ENCODE measurements around the gene DGKZ. TPM values are rescaled to one million over a fixed set of nuclear protein-coding genes. Genes with fewer than 3 reads are reported as not detected.

DGKZ gene
- polyA plus RNA-seq, 4 donors = 27.3 to 44.6 (median 34.0) TPM

DNA sequence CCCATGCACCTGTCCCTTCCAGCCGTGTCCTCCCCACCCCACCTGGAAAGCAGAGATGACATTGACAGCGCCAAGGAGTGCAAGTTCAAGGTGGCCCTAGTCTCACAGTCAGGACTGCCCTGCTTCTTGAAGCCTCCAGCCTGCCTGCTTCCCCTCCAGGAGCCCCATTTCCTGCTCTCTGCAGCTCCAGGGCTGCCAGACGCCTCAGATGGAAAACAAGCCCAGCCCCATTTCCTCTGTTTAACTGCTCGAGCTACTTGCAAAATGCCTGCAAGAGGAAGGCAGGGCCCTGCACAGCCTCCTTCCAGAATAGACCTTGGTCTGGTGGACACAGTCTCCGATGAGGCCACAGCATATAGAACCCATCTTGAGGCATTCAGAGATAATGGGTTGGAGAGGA is 5.0 kb upstream of the DGKZ start:
- no peak for DNase-seq (ENCODE audit: low read depth in 4 of 4, low spot score in 3 of 4)

DNA sequence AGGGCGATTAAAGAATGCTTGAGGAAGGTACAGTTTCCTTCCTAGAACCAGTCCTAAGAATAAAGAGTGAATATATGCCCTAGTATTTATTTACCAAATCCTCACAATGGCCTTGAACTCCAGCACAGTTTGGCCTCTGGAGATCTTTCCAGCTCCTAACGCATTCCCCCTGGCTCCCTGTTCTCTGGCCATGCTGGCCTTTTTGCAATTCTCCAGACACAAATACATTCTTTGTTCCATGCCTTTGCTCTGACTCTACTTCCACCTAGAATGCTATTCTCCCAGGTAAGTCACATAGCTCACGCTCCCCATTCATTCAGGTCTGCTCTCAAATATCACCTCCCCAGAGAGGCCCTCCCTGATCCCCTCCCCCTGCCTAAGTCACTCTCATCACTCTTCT is 3.7 kb upstream of the DGKZ start:
- no peak for DNase-seq (ENCODE audit: low read depth in 4 of 4, low spot score in 3 of 4)

DNA sequence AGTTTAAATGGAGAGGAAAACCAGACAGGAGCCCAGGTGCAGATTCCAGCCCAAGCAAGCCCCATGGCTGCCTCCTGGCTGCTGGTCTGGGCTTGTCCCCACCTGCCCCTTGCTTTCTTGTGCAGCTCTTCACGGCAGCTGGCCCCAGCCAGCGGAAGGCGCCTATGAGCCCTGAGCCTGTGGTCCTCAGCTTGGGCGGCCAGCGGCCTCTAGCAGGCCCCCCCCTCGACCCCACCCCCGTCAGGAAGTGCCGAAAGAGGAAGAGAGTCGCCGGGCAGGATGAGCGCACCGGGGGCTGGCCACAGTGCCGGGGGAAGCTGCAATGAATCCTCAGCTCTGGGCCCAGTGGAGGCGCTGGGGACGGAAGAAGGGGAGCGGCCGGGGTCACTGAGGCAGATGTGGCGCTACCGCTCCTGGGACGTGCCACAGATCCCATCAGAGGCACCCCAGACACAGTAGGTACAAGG is 2.1 kb upstream of the DGKZ start:
- no peak for DNase-seq (ENCODE audit: low read depth in 4 of 4, low spot score in 3 of 4)

DNA sequence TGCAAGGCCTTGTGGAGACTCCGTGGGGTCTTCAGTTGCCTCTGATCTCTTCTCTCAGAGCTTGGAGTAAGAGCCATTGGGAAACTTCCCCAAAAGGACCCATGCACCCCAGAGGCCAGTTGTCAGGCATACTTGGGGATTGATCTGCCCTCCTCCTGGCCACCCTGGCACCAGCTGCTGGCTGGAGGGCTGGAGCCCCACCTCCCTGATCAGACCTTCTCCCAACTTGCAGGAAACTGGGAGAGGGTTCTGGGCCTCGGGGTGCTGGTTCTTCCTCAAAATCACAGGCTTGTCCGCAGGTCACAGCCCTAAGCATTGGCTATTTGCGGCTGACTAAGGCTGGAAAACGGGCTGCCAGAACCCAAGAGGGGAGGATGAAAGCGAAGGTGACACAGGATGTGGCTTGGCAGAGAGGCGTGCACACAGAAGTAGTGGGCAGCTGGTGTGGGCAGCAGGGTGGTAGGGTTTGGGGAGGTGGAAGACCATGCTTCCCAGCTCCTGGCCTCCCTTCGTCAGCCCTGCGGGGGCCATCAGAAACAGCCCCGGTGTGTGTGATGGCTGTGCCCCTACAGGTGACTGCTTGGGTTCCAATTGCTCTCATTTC is 1.3 kb upstream of the DGKZ start:
- DNase-seq (ENCODE audit: low read depth in 4 of 4, low spot score in 3 of 4) = no peak

DNA sequence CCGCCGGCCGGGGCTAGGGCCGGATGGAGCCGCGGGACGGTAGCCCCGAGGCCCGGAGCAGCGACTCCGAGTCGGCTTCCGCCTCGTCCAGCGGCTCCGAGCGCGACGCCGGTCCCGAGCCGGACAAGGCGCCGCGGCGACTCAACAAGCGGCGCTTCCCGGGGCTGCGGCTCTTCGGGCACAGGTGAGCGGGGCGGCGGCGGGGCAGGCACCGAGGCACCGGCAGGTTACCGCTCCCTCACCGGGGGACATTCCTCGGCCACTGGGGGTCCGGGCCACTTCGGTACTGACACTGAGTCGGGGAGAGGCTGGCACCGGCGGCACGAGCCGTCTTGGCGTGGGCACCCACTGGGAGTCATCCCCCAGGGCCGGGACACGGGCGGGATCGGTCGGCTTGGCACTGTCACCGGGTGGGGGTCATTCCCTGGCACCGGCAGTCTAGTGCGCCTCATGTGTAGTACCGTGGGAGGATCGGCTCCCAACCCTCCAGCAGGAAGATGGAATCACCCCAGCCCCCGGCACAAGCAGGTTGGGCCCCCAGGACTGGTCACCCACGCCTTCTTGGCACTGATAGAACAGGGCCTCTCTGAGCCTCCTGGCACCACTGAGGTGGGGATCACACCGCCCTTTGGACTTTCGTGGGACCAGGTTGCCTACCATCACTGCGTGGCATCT is 511 bp downstream of the DGKZ start:
- no peak for DNase-seq (ENCODE audit: low read depth in 4 of 4, low spot score in 3 of 4)

DNA sequence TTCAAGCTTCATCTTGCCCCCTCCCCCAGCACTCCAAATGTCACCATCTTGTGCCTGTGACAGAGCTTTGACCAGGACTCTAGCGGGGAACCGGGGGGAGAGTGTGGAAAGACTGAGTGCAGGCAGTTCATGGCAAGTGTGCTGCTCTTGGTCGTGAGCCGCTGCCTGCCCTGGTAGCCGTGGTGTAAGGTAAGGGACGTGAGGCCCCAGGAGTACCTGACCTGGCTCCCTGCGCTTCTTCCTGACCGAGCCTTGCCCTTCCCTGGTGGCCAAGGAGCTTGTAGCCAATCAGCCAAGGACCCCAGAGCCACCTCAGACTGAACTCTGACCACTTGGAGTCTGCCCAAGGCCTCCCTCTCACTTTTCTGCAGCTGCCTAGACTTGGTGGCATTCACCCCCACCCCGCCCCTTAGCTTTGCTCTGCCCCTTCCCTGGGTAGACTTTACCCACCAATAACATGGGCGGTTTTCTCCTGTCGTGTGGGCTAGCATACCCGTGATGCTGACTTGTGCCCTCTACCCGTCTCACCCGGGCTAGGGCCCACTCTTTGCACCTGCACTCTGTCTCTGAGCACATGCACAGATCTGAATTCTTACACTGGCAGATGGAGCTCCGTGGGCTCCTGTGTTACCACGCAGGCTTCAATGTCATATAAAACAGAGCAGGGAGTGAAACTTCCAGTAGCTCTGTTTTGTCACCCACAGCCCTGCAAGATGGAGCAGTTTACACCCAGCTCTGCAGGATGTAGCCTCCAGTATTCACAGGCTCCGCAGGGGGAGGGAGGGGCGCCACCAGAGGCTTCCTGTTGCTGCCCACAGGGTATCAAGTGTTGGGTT is 1.5 kb downstream of the DGKZ start:
- DNase-seq (ENCODE audit: low read depth in 4 of 4, low spot score in 3 of 4) = no peak

DNA sequence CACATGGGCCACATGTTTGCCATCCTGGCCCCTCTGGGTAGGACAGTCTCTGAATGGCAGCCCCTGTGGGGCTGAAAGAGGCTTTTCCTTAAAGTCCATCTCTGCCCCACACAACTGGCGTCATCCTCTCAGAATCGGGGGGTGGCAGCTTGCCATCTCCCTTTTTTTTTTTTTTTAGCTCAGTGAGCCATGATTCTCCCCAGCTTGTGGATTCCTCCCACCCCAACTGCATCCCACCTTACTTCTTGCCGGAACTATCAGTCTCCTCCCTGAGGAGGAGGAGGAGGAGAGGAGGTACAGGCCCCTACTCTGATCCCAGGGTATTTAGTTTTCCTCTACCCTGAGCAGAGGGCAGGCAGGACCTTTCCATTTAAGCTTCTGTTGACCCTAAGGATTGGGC is 3.4 kb downstream of the DGKZ start:
- no peak for DNase-seq (ENCODE audit: low read depth in 4 of 4, low spot score in 3 of 4)

DNA sequence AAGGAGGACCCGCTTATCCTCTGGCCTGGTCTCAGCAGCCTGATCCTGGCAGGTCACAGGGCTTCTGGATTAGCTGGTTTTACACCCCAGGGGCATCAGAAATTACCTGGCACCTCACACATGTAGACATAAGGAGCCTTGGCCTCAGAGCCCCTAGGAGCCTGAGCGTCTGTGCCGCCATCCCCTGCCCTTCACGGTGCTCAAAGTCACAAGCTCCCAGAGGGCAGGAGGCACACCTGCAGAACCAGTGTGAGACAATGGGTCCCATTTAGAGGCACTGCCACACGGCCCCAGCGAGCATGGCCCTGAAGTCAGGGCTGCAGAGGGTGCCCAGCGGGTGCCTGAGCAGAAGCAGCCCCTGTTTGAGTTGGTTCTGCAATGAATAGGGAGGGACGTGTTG is 3.9 kb downstream of the DGKZ start:
- no peak for DNase-seq (ENCODE audit: low read depth in 4 of 4, low spot score in 3 of 4)

DNA sequence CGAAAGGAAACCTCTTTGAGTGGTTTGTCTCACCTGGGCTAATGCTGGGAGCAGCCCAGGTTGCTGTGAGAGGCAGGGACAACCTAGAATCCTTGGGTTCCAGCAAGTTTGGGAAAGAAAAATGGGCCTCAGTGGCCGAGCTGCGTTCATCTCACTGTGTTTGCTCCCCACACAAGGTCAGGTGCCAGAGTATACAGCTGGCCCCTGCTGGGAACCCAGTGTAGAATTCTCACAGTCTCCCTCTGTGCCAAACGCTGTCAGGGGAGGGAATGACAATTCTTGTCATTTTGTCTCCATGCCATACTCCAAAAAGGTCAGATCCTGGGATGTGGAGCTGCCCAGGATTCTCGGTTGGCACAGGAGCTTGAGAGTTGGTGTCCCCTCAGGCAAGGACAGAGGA is 4.3 kb downstream of the DGKZ start:
- no peak for DNase-seq (ENCODE audit: low read depth in 4 of 4, low spot score in 3 of 4)

DNA sequence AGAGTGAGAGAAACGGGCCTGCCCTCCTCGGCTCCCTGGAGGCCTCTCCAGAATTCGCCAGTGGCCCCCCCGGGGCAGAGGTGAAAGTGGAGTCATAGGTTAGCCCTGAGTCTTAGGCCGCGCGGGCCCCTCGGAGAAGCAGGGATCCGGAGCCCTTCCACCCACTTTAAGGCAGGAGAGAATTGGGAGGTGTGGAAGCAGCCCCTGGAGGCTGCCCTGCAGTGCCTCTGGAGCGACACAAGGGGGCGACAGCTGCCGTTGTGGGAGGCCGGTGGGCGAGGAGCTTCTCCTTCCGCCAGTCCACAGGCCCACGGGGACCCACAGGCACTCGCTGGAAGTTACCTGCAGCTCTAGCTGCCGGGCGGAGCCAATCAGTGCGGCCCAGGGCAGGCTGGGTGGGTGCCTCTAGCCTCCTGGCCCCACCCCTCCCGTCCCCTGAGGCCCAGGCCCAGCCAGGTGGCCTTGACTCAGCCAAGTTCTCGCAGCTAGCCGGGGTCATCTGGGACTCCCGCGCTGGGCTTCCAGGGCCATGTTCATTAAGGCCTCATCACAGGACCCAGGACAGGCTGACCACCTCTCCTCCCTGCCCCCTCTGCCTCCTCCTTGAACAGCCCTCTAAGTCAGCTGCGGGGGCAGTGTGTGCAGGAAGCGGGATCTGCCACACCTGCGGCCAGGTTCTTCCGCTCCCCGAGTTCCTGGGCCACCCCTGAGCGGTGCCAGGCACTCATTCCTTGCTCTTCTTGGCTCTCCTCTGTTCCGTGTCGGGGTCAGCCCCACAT is 5.0 kb downstream of the DGKZ start:
- DNase-seq (ENCODE audit: low read depth in 4 of 4, low spot score in 3 of 4) = no peak

DNA sequence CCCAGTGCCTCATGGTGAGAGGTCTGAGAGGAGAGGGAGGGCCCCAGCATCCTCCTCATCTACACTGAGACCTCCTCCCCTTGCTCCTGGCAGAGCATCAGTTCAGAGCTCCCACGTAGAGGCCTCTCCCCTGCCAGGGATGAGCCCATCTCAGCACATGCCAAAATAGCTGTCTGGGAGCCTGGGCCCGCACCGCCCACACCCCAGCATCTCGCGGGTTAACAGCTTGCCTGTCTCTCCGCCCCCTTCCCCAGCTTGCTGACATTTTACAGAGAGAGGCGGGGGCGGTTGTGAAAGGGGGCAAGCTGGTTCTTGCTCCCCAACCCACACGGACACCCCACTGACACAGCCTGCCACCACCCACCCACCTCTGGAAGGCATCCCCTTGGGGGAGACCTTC is 6.4 kb downstream of the DGKZ start:
- DNase-seq (ENCODE audit: low read depth in 4 of 4, low spot score in 3 of 4) = no peak

DNA sequence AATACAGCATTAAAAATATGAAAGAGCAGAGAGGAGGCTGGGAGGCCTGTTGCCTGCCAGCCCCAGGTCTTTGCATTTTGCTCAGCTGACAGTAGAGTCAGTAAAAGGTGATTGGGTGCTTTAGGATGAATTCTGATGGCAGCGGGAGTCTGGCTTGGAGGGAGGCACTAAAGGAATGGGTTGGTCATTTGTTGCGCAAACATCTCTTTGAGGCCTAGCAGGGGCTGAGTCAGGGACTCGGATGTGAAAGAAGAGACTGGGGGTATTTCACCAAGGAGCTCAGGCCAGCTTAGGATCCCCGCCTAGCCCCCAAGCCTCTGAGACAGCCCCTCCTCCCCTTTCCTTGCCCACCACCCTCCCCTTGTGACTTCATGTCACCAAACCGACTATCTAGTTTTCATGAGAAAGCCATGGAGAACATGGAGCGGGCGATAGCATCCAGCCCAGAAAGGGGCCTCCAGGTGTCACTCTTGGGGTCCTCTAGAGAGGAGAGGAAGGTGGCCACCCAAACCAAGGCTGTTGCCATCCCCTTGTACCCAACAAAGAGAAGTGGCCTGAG is 9.7 kb downstream of the DGKZ start:
- DNase-seq (ENCODE audit: low read depth in 4 of 4, low spot score in 3 of 4) = no peak

DNA sequence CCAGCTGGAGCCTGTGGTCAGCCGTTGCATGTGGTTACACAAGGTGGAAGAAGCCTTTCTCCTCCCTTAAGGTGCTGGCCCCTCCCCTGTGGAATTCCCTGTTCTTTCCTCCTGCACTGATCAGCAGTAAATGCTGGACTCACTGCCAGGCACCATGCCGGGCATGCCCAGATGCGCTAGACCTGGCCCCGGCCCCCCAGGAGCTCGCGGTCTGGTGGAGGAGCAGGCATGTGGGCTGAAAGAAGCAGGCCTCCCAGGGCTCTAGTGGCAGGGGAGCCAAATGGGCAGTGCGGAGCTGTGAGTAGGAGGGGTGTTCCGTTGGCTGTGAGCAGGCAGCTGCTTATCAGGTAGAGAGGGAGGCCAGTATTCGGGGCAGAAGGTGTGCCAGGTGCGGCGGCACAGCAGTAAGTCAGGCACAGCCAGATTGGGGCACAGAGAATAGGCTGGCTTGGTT is 10.2 kb downstream of the DGKZ start:
- DNase-seq (ENCODE audit: low read depth in 4 of 4, low spot score in 3 of 4) = no peak

DNA sequence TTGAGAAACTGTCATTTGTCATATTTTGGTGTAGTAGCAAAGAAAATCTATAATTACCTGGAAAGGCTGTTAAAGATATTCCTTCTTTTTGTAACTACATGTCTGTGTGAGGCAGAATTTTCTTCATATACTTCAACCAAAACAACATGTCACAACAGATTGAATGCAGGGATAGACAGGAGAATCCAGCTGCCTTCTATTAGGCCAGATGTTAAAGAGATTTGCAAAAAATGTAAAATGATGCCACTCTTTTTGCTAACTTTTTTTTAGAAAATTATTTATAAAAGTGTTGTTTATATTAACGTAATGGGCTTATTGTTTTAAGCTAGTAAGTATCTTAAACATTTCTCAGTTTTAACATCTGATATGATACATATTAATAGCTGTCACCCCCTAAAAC is 12.7 kb downstream of the DGKZ start:
- no peak for DNase-seq (ENCODE audit: low read depth in 4 of 4, low spot score in 3 of 4)

DNA sequence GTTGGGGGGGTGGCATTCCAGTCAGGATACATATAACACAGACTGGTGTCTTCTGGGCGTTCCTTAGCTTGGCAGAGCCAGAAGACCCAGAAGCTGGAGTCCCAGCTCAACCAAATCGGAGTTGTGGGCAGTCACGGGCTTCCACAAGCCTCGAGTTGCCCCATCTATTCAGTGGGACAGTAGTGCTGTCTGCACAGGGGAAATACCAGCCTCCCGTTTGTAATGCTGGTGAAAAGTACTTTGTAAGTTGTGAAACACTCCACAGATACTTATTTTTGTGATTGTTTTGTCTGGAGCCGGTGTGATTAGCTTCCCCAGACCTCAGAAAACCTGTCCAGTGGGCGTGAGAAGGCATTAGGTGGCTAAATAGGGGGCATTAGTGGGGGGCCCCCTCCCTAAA is 13.6 kb downstream of the DGKZ start:
- DNase-seq (ENCODE audit: low read depth in 4 of 4, low spot score in 3 of 4) = no peak

DNA sequence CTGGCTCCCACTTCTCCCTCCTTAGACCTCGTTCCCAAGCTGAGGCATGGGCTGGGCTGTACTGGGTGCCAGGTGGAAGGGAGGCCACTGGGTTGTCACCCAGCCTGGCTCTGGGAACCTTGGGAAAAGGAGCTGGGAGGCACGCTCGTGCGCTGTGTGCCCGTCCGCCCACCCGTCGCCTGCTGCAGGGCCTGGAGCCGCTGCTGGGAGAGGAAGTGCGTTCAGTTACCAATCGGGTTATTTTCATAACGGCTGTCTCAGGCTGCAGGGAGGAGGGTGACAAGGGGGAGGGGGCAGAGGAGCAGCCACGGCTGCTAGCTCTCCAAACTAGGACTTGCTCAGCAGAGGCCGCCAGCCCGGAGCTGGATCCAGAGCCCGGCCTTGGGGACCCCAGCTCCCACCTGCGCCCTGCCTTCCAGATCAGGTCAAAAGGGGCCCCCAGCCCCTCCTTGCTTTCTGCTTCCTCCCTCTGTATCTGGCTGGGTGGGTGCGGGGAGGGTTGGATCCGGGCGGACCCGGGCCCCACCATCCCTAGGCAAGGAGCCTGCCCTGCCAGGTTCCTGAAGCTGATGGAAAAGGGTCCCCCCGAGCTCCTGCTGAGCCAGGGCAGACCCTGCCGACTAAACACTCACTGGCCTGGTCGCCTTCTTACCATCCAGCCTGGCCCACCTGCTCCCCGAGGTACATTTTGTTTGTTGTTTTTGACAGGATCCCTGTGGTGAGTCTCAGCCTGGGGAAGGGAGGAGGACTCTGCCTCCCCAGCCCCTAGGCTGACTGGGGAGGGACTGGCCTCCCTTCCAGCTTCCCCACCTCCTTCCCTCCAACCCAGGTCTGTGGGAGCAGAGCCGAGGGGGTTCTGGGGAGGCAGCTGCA is 14.3 kb downstream of the DGKZ start:
- DNase-seq (ENCODE audit: low read depth in 4 of 4, low spot score in 3 of 4) = no peak

DNA sequence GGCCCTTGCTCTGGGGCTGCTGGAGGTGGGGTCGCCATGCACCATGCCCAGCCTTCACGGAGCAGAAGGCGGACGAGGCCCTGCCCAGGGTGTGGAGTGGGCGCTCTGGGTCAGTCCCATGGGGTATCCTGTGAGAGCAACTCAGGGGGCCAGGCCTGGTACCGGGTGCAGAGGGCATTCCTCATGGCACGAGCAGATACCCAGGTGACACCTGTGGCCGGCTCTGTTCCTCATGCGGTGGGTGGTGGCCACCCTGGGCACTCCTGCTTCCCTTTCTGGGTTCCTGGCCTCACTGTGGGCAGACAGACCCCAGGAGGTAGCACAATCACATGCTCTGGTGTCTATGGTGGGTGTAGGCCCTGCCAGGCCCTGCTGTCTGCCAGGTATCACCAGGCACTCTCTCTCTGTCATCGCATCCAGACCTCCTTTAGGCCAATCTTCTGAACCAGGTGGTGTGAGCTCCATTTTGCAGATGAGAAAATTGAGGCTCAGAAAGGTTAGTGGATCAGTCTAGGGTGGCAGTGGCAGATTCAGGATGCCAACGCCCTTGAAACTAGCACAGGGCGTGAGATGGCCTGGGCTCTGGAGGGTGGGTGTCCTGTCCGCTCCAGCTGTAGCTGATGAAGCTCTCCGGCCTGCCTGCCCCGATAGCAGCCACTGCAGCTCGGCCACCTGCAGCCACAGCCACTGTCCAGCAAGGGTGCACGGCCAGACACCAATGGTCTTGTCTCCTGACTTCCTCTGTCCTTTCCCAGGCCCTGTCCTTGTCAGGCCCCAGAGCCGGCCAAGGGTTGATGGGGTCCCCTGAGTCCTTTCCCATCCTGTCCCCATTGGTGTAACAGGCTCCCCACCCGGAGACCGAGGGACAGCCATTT is 15.1 kb downstream of the DGKZ start:
- DNase-seq (ENCODE audit: low read depth in 4 of 4, low spot score in 3 of 4) = no peak

DNA sequence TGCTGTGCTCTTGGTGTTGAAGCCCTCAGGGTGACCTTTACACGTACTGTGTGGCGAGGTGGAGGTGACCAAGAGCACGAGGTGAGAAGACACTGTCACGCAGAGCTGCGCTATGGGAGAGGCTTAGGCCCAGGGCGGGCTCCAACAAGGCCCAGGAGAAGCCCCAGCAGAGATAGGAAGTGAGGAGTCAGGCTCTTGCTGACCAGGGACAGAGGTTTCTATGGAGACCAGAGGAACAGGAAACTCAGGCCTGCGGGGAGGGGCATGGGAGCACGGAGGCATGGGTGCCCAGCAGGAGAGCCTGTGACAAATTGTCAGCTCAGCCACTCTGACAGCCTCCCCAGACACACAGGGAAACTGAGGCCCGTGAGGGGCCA is 15.8 kb downstream of the DGKZ start:
- DNase-seq (ENCODE audit: low read depth in 4 of 4, low spot score in 3 of 4) = no peak
